ENCODE measurements around the gene PLEKHG4B. TPM values are rescaled to one million over a fixed set of nuclear protein-coding genes. Genes with fewer than 3 reads are reported as not detected.
A peak's percentile ranks its signal among the peaks of the same experiment; 100 is the strongest.

The PLEKHG4B gene
- total and polyA plus RNA-seq, 4 donors = under 0.01 to 0.05 (median 0.01) TPM; not detected in 1

- WGBS = 60% methylated on average over 21 of the region's 21 CpGs
- no peak overlapping the region for H3K9ac ChIP-seq (ENCODE audit: low read depth in 1 of 2, low read length in 2 of 2)
- no peak overlapping the region for H3K4me3 ChIP-seq (ENCODE audit: low read depth in 1 of 3, low read length in 3 of 3)
Measured at GRCh38 chr5:187617-188451, 95.9 kb downstream of the PLEKHG4B start.

GRCh38 chr5:188488-189481 is 96.8 kb downstream of the PLEKHG4B start:
- Histone ChIP-seq H3K9ac (ENCODE audit: low read depth in 1 of 2, low read length in 2 of 2) (no peak overlapping the region), H3K36me3 (ENCODE audit: control insufficient read depth in 4 of 4, insufficient read depth in 3 of 4, low read depth in 1 of 4, low read length in 3 of 4) (no peaks in the 10 kb centered on the region), H3K4me1 (ENCODE audit: control insufficient read depth in 4 of 4, insufficient read depth in 4 of 4, low read length in 3 of 4) (peaks cover 2 to 22% (median 16%) of the 10 kb centered on the region in 4 donors), H3K27me3 (ENCODE audit: control insufficient read depth in 4 of 4, insufficient read depth in 4 of 4, low read length in 3 of 4) (no peaks in the 10 kb centered on the region), H3K27ac (ENCODE audit: low read depth in 1 of 2, low read length in 2 of 2) (no peak overlapping the region), H3K9me3 (ENCODE audit: control insufficient read depth in 4 of 4, low read length in 3 of 4) (no peaks in the 10 kb centered on the region), H3K4me3 (ENCODE audit: low read depth in 1 of 3, low read length in 3 of 3) (no peak overlapping the region)
- WGBS = 38% methylated on average over 37 of the region's 37 CpGs
- TF ChIP-seq, protein P1, sequence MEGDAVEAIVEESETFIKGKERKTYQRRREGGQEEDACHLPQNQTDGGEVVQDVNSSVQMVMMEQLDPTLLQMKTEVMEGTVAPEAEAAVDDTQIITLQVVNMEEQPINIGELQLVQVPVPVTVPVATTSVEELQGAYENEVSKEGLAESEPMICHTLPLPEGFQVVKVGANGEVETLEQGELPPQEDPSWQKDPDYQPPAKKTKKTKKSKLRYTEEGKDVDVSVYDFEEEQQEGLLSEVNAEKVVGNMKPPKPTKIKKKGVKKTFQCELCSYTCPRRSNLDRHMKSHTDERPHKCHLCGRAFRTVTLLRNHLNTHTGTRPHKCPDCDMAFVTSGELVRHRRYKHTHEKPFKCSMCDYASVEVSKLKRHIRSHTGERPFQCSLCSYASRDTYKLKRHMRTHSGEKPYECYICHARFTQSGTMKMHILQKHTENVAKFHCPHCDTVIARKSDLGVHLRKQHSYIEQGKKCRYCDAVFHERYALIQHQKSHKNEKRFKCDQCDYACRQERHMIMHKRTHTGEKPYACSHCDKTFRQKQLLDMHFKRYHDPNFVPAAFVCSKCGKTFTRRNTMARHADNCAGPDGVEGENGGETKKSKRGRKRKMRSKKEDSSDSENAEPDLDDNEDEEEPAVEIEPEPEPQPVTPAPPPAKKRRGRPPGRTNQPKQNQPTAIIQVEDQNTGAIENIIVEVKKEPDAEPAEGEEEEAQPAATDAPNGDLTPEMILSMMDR (IDR thresholded peaks at IDR 0.05; ENCODE audit: low read depth, low read length, missing input control) = peak; percentile 94
- TF ChIP-seq RAD21 (IDR thresholded peaks at IDR 0.05) = peak; percentile 81 to 91
- no peak for TF ChIP-seq HNF4A (conservative IDR thresholded peaks at IDR 0.05)
- DNase-seq (ENCODE audit: low spot score) = peak; percentile 85

More at GRCh38 chr5:187617-188451, 95.9 kb downstream of the PLEKHG4B start:
- H3K9me3 ChIP-seq (ENCODE audit: control insufficient read depth in 4 of 4, low read length in 3 of 4) = no peaks in the 10 kb centered on the region
- no peak overlapping the region for H3K27ac ChIP-seq (ENCODE audit: low read depth in 1 of 2, low read length in 2 of 2)
- no peaks in the 10 kb centered on the region for H3K27me3 ChIP-seq (ENCODE audit: control insufficient read depth in 4 of 4, insufficient read depth in 4 of 4, low read length in 3 of 4)
- TF ChIP-seq, protein P2, sequence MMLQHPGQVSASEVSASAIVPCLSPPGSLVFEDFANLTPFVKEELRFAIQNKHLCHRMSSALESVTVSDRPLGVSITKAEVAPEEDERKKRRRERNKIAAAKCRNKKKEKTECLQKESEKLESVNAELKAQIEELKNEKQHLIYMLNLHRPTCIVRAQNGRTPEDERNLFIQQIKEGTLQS (IDR thresholded peaks at IDR 0.05) = no peak
- TF ChIP-seq RAD21 (IDR thresholded peaks at IDR 0.05) (no peak), TAF1 (conservative IDR thresholded peaks at IDR 0.05) (no peak), NR2F2 (IDR thresholded peaks at IDR 0.05) (no peak), HNF4A (conservative IDR thresholded peaks at IDR 0.05) (no peak), FOXA2 (IDR thresholded peaks at IDR 0.05) (no peak), JUND (IDR thresholded peaks at IDR 0.05) (no peak), SP1 (IDR thresholded peaks at IDR 0.05) (no peak), RXRA (IDR thresholded peaks at IDR 0.05) (no peak), ZBTB33 (IDR thresholded peaks at IDR 0.05) (no peak)
- TF ChIP-seq, protein P1 (IDR thresholded peaks at IDR 0.05; ENCODE audit: low read depth, low read length, missing input control) = no peak
- H3K36me3 ChIP-seq (ENCODE audit: control insufficient read depth in 4 of 4, insufficient read depth in 3 of 4, low read depth in 1 of 4, low read length in 3 of 4) = no peaks in the 10 kb centered on the region
- H3K4me1 ChIP-seq (ENCODE audit: control insufficient read depth in 4 of 4, insufficient read depth in 4 of 4, low read length in 3 of 4) = peaks cover 2 to 22% (median 16%) of the 10 kb centered on the region in 4 donors
- DNase-seq (ENCODE audit: low spot score) = no peak
